Ureter (tissue), 1 donor: ENCODE measurements around the gene LYSMD4. TPM values are rescaled to one million over a fixed set of nuclear protein-coding genes. Genes with fewer than 3 reads are reported as not detected.

Experiments used
- DNase-seq: peaks from one replicate; pipeline ENCODE4 v3.0.0-alpha.2; 2020; ENCODE audit warnings: low spot score
- total RNA-seq: library from RNA; stranded (reverse); gene quantifications from one replicate; pipeline ENCODE4 v1.2.4, GENCODE V29; 2023
- donor health status: DM: yes; HTN: yes; CAD: no.

LYSMD4 gene
- total RNA-seq, 1 donor from 2014 or later: 7.6 TPM

GRCh38 chr15:99731336-99732123 is 1.7 kb downstream of the LYSMD4 start:
- no peak for DNase-seq

- no peak for DNase-seq
Measured at GRCh38 chr15:99729920-99730319, 3.3 kb downstream of the LYSMD4 start.

GRCh38 chr15:99729327-99729726 is 3.9 kb downstream of the LYSMD4 start:
- no peak for DNase-seq

- DNase-seq: no peak
Measured at GRCh38 chr15:99728916-99729315, 4.3 kb downstream of the LYSMD4 start.

GRCh38 chr15:99727733-99728132 is 5.5 kb downstream of the LYSMD4 start:
- DNase-seq: no peak

GRCh38 chr15:99727330-99727729 is 5.9 kb downstream of the LYSMD4 start:
- no peak for DNase-seq

- DNase-seq: no peak
Measured at GRCh38 chr15:99726333-99726732, 6.9 kb downstream of the LYSMD4 start.

GRCh38 chr15:99722406-99722805 is 10.8 kb downstream of the LYSMD4 start:
- no peak for DNase-seq

- no peak for DNase-seq
Measured at GRCh38 chr15:99721896-99722295, 11.3 kb downstream of the LYSMD4 start.

- DNase-seq: no peak
Measured at GRCh38 chr15:99721104-99721778, 12.0 kb downstream of the LYSMD4 start.

- DNase-seq: no peak
Measured at GRCh38 chr15:99720533-99720932, 12.7 kb downstream of the LYSMD4 start.

- DNase-seq: no peak
Measured at GRCh38 chr15:99719096-99719541, 14.1 kb downstream of the LYSMD4 start.

GRCh38 chr15:99718421-99718820 is 14.8 kb downstream of the LYSMD4 start:
- no peak for DNase-seq

- DNase-seq: no peak
Measured at GRCh38 chr15:99717161-99718009, 15.9 kb downstream of the LYSMD4 start.

- no peak for DNase-seq
Measured at GRCh38 chr15:99716540-99717095, 16.6 kb downstream of the LYSMD4 start.

GRCh38 chr15:99712415-99712814 is 20.8 kb downstream of the LYSMD4 start:
- no peak for DNase-seq

- no peak for DNase-seq
Measured at GRCh38 chr15:99711625-99712024, 21.6 kb downstream of the LYSMD4 start.

- DNase-seq: no peak
Measured at GRCh38 chr15:99709243-99709986, 23.8 kb downstream of the LYSMD4 start.

GRCh38 chr15:99708563-99708962 is 24.7 kb downstream of the LYSMD4 start:
- peak; percentile 79 for DNase-seq

GRCh38 chr15:99707473-99708270 is 25.6 kb downstream of the LYSMD4 start:
- DNase-seq: no peak
